HEK293T (cell line): ENCODE measurements around the gene PTGDR2.
A peak's percentile ranks its signal among the peaks of the same experiment; 100 is the strongest.

Experiments
- CTCF ChIA-PET: fragments of 350-600 bp; formaldehyde crosslinking; extraction: SDS; loops from one replicate; lab custom pipeline; 2021; ENCODE audit warnings: antibody characterized with exemption, inconsistent platforms; lab: Yijun Ruan, JAX
- POLR2A ChIA-PET: fragments of 350-600 bp; formaldehyde crosslinking; extraction: SDS; loops from one replicate; lab custom pipeline; 2020; ENCODE audit warnings: antibody characterized with exemption, inconsistent platforms; lab: Yijun Ruan, JAX
- DNase-seq: peaks from one replicate; pipeline ENCODE4 v3.0.0; 2012; ENCODE audit warnings: mixed read lengths; ENCODE audit errors: extremely low spot score
- ARNT ChIP-seq: fragments of 450-650 bp; IDR thresholded peaks from 2 replicates; pipeline ENCODE4 v1.6.1; 2017; ENCODE audit warnings: mild to moderate bottlenecking
- BHLHE40 ChIP-seq: fragments of 450-650 bp; IDR thresholded peaks from 2 replicates; pipeline ENCODE4 v1.6.1; 2016; ENCODE audit warnings: mild to moderate bottlenecking, moderate library complexity, borderline replicate concordance
- CTBP1 ChIP-seq: fragments of 450-650 bp; IDR thresholded peaks from 2 replicates; pipeline ENCODE4 v1.6.1; 2016; ENCODE audit warnings: borderline replicate concordance
- ELF4 ChIP-seq: fragments of 450-650 bp; IDR thresholded peaks from 2 replicates; pipeline ENCODE4 v1.6.1; 2017; ENCODE audit warnings: antibody characterized with exemption
- FOXA1 ChIP-seq: fragments of 450-650 bp; IDR thresholded peaks from 2 replicates; pipeline ENCODE4 v1.6.1; 2016; ENCODE audit warnings: mild to moderate bottlenecking
- FOXK2 ChIP-seq: fragments of 450-650 bp; IDR thresholded peaks from 2 replicates; pipeline ENCODE4 v1.6.1; 2016; ENCODE audit warnings: mild to moderate bottlenecking
- FOXM1 ChIP-seq: fragments of 450-650 bp; IDR thresholded peaks from 2 replicates; pipeline ENCODE4 v1.6.1; 2017; ENCODE audit warnings: mild to moderate bottlenecking, borderline replicate concordance
- HDGF ChIP-seq: fragments of 450-650 bp; IDR thresholded peaks from 2 replicates; pipeline ENCODE4 v1.6.1; 2017; ENCODE audit warnings: antibody characterized with exemption, borderline replicate concordance
- L3MBTL2 ChIP-seq: fragments of 450-650 bp; conservative IDR thresholded peaks from 2 replicates; pipeline ENCODE4 v1.6.1; 2016; ENCODE audit warnings: mild to moderate bottlenecking
- LEF1 ChIP-seq: fragments of 450-650 bp; IDR thresholded peaks from 2 replicates; pipeline ENCODE4 v1.6.1; 2017; ENCODE audit warnings: mild to moderate bottlenecking, borderline replicate concordance
- NFRKB ChIP-seq: fragments of 450-650 bp; IDR thresholded peaks from 2 replicates; pipeline ENCODE4 v1.6.1; 2016; ENCODE audit warnings: mild to moderate bottlenecking, moderate library complexity
- SP1 ChIP-seq: fragments of 450-650 bp; IDR thresholded peaks from 2 replicates; pipeline ENCODE4 v1.6.1; 2017
- SUZ12 ChIP-seq: fragments of 450-650 bp; IDR thresholded peaks from 2 replicates; pipeline ENCODE4 v1.6.1; 2016; ENCODE audit warnings: mild to moderate bottlenecking
- TARDBP ChIP-seq: fragments of 450-650 bp; IDR thresholded peaks from 2 replicates; pipeline ENCODE4 v1.6.1; 2016
- ZNF384 ChIP-seq: fragments of 450-650 bp; IDR thresholded peaks from 2 replicates; pipeline ENCODE4 v1.6.1; 2016
- TF ChIP-seq, protein P1 (sequence below): fragments of 450-650 bp; IDR thresholded peaks from 2 replicates; pipeline ENCODE4 v1.6.1; 2016

PTGDR2 gene

DNA sequence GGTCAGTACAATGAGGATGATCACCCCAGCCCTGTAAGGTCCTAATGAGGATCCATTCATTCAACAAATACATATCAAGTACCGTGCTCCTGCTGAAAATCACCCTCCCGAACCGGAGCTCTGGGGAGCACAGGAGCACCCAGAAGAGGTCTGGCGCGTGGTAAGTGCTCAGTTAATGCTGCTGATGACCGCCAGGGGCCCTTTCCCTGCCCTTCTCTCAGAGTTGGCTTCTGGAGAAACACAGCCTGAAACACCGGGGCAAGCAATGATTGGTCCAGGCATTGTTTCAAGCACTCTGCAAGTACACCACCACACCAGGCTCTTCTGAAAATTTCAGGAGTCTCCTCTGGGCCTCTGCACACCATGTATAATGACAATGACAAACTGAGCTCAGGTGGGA, 17.6 kb downstream of the PTGDR2 start:
- no peak for TF ChIP-seq HDGF
- TF ChIP-seq LEF1 = no peak
- TF ChIP-seq FOXA1 = no peak
- no peak for TF ChIP-seq ARNT
- no peak for TF ChIP-seq TARDBP
- no peak for TF ChIP-seq L3MBTL2
- no peak for TF ChIP-seq SP1
- TF ChIP-seq ZNF384 = no peak
- no peak for TF ChIP-seq BHLHE40
- POLR2A ChIA-PET = no interaction called here
- CTCF ChIA-PET = no interaction called here
- DNase-seq = peak; percentile 27

DNA sequence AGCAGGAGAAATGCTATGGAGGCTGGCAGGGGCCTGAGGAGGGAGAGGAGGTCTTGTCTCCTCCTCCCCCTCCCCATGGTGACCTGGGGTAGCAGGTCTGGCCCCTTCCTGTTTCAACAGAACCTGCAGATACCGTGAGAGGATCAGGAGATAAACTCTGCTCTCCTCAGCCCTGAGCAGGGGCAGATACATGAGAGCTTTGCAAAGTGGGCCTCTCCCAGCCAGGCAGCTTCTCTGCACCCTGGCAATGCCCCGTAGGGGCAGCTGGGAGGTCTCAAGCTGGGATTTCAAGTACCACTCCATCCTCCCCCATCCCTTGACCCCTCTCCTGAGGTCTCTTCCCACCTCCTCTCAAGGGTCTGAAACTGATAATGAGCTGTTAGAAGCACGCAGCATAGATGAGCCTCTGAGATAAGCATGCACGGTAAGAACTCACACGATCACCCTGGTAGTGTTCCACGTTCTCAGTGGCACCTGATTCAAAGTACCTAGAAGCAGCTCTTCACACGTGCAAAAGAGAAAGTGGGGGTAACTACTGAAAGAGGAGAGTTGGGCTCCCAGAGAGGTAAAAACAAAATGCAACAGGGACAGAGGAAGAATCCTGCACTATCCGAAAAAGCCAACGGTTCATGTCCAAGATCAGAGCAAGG, 18.8 kb downstream of the PTGDR2 start:
- CTCF ChIA-PET = interaction anchor here (1.8 kb wide), 1 partner anchor 50 kb away, joined by 5 read pairs; no protein-coding TSS in a partner anchor
- TF ChIP-seq BHLHE40 (no peak), FOXK2 (no peak), SP1 (no peak)
- DNase-seq = no peak
- POLR2A ChIA-PET = no interaction called here

DNA sequence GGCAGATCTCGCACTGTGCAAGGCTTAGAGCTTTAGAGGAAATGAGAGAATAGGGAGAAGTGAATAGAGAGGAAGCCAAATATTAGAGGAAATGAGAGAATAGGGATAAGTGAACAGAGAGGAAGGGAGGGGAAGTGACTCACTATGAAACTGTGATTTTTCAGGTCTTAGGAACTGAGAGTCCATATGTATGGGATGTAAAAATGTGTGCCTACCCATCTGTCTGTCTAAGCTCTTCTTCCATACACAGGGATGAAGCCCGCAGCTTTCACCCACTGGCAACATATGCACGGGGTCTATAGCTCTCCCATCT, 20.3 kb downstream of the PTGDR2 start:
- no peak for DNase-seq
- TF ChIP-seq FOXK2 = no peak
- no peak for TF ChIP-seq TARDBP
- no peak for TF ChIP-seq ZNF384
- no peak for TF ChIP-seq FOXM1
- no peak for TF ChIP-seq LEF1
- no peak for TF ChIP-seq ELF4
- TF ChIP-seq ARNT = no peak
- TF ChIP-seq BHLHE40 = no peak
- TF ChIP-seq SUZ12 = no peak
- TF ChIP-seq CTBP1 = no peak
- TF ChIP-seq, protein P1, sequence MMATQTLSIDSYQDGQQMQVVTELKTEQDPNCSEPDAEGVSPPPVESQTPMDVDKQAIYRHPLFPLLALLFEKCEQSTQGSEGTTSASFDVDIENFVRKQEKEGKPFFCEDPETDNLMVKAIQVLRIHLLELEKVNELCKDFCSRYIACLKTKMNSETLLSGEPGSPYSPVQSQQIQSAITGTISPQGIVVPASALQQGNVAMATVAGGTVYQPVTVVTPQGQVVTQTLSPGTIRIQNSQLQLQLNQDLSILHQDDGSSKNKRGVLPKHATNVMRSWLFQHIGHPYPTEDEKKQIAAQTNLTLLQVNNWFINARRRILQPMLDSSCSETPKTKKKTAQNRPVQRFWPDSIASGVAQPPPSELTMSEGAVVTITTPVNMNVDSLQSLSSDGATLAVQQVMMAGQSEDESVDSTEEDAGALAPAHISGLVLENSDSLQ = no peak
- no peak for TF ChIP-seq FOXA1
- TF ChIP-seq NFRKB = no peak
- no peak for TF ChIP-seq SP1
- no peak for TF ChIP-seq L3MBTL2
- TF ChIP-seq HDGF = no peak
- ChIA-PET POLR2A (no interaction called here), CTCF (interaction anchor here (1.0 kb wide), 1 partner anchor 64 kb away, joined by 3 read pairs; no protein-coding TSS in a partner anchor)

DNA sequence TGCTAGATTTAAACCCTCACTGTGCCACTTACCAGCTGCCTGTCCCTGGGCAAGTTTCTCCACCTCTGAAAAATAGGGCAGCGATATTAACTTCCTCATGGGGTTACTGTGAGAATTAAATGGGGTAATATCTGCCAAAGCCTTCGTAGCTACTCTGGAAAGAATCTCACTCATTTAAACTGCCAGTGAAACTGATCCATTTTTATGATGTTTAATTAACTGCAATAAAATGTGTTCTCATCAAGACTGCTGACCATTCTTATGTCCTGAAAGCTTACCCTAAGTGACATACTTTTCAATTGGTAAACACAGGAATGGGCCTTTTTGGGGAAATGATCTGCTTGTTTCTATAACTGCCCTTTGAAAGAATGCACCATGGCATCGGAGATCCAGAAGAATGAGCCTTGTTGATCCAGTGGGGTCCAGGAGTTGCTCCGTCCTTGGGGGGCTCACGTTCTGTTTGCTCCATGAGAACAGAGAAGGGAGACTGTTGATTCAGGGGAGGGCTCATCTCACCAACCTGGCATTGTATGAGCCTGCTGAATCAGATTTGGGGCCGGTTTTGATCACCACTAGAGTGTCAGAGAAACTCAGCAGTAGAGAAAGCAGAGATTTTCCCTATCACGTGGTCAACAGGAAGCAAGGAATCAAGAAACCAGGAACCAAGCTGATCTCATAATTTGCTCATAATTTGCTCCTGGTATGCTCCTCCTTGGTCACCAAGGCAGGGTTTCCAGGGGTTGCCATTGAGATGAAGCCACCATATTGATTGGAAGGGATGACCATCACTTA, 20.8 kb downstream of the PTGDR2 start:
- CTCF ChIA-PET = no interaction called here
- POLR2A ChIA-PET = no interaction called here
- TF ChIP-seq, protein P1 = no peak
- no peak for TF ChIP-seq FOXK2
- TF ChIP-seq LEF1 = no peak
- TF ChIP-seq FOXA1 = no peak
- no peak for TF ChIP-seq BHLHE40
- no peak for TF ChIP-seq CTBP1
- DNase-seq = no peak

DNA sequence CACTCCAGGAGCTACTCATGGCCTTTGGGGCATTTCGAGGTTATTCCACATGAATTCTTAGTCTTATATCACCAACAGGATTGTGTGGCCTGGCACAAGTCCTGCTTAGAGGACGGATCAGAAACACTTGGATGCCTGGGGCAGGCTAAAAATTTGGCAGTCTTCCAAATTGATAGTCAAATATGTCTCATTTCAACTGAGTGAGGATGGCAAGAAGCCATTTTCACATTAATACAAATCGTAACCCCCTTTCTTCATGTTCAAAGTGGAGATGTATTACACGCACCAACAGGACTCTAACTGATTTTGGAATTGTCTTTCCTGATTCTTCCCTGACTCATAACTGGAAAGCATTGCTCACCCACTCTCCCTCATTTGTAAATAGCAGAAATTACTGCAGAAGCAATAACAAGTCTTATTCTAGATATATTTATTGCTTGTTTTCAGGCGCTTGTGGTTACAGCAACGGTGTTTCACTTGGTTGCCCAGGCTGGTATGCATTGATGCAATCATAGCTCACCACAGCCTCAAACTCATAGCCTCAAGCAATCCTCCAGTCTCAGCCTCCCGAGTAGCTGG, 24.2 kb downstream of the PTGDR2 start:
- ChIA-PET POLR2A (interaction anchor here (0.7 to 1.2 kb wide), 2 partner anchors 56 to 76 kb away, joined by 3 to 4 read pairs; no protein-coding TSS in a partner anchor), CTCF (interaction anchor here (1.0 to 2.6 kb wide), 12 partner anchors 11 to 553 kb away, joined by 3 to 31 read pairs (median 5); no protein-coding TSS in a partner anchor)
- DNase-seq = no peak
- TF ChIP-seq NFRKB = no peak
- no peak for TF ChIP-seq CTBP1
- no peak for TF ChIP-seq HDGF
- TF ChIP-seq, protein P1 = no peak
- TF ChIP-seq SUZ12 = no peak
- no peak for TF ChIP-seq FOXA1
- TF ChIP-seq SP1 = no peak
- TF ChIP-seq L3MBTL2 = no peak
- TF ChIP-seq LEF1 = no peak
- no peak for TF ChIP-seq ELF4
- TF ChIP-seq BHLHE40 = no peak
- no peak for TF ChIP-seq FOXK2
- TF ChIP-seq TARDBP = no peak
- TF ChIP-seq FOXM1 = no peak

DNA sequence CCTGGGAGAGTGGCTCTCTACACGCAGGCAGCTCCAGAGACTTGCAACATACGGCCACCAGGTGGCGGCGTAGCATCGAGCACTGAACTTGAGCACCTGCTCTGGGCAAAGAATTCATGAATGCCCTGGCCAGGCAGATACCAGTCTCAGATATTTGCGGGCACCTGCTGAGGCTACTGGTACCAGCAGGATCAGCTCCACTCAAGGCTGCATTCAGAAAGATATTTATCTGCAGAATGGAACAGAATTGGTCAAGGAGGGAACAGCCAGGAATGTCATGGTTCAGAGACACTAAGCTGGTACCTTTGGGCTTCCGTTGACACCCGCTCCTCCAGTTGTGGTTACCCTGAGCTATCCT, 24.6 kb downstream of the PTGDR2 start:
- DNase-seq = peak; percentile 81

More for the DNA sequence above, 24.6 kb downstream of the PTGDR2 start:
- TF ChIP-seq ELF4 (no peak), ARNT (no peak), SP1 (no peak), FOXM1 (no peak), CTBP1 (no peak), BHLHE40 (no peak), NFRKB (no peak), FOXA1 (no peak), L3MBTL2 (no peak), LEF1 (no peak), HDGF (no peak), ZNF384 (no peak), FOXK2 (no peak), SUZ12 (no peak), TARDBP (no peak)
- TF ChIP-seq, protein P1 = no peak
- POLR2A ChIA-PET = interaction anchor here (0.7 to 1.2 kb wide), 2 partner anchors 56 to 76 kb away, joined by 3 to 4 read pairs; no protein-coding TSS in a partner anchor
- CTCF ChIA-PET = interaction anchor here (0.6 to 2.6 kb wide), 13 partner anchors 11 to 554 kb away, joined by 3 to 31 read pairs (median 5); no protein-coding TSS in a partner anchor
